HG02642 (cell line): Measurements from ENCODE around the gene SNHG17.
A peak's percentile ranks its signal among the peaks of the same experiment; 100 is the strongest.
"Not testable (repeated sequence)": the region's sequence is repeated elsewhere in the genome, so short reads cannot be mapped to it uniquely, and the experiment has no call there.

Source experiments
- ATAC-seq: cut with Tn5 transposase; IDR thresholded peaks from one replicate; pipeline ENCODE4 v1.9.1; 2021; ENCODE audit warnings: mild to moderate bottlenecking; ENCODE audit not compliant: unreplicated experiment, poor library complexity

The SNHG17 gene

DNA sequence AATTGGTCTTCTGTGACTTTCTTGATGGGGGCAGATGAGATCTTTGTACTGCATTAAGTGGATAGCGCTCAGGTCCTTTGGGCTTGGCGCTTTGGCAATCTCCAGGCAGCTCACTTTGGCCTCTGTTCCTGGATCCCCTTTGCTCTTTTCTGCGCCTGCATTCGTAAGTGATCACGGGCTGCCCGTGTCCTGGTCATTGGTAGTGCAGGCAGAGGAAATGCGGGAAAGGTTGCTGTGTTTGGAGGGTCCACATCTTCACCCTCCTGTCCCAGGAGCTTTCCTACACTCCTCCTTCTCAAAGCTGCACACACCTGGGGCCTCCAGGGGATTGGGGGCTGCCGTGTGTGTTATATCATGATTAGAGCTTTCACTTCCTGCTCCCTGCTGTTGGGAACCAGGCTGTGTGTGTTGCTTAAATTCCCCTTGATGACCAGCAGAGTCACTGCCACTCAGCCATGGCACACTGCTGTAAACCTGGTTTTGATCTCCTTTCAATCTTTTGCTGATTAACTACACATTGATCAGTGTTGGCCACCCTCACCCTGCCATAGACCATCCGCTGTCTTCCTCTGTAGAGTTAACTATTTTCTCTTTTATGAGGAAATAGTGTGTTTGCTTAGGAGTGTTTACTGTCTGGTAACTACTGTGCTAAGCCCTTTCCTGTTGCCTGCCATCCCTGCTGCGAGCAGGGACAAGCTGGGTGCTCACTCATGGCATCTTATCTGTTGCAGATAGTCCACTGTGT, 13.0 kb upstream of the SNHG17 start:
- no peak for ATAC-seq

DNA sequence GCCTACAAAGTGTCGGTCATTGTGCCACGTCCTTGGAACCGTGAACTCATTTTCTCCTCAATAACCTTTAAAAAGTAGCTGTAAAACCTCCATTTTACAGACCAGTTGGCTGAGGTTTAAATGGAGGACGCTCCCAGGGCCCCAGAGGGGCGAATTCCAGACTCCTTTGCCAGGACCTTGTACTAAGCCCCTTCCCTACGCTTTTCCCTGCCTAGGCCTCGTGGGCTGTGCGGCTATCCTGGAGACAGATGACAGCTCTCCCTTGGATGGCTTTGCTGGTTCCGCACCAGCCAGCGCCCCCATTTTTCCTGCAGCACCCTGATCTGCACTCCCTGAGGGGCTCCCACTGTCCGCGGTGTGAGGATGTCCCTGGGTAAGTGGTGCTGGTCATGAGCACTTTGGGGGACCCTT, 12.1 kb upstream of the SNHG17 start:
- ATAC-seq = no peak

DNA sequence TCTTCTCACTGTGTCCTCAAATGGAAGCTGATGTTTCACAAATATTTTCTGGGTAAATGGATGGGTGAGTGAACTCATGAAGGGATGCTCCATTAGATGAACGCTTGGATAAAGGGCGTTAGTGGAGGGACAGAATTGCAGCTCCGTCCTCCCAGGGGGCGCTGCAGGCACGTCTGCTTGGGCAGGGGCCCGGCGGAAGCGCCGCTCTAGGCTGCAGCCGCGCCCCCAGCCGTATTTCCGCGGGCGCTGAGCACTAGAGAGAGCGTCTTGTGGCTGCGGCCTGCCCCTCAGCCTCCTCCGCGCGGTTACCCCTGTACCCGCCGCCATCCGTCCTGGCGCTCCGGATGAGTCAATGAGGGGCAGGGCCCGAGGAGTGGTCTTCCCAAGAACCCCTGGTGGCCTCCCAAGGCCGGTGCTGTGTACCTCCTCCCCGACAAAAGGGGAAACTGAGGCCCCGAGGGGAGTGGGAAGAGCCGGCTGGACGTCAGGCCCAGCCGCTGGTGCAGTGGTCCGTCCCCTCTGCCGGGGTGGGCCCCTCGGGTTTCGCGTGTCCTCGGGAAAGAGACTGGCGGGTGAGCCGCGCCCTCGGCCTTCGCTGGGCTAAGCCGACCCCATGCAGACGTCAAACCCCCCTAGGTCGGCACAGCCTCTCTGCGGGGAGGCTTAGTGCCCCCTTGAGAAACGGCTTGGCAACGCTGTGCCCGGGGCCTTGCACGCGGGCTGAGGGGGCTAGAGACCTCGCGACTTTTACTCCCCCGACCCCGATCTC, 11.5 kb upstream of the SNHG17 start:
- ATAC-seq = peak; percentile 83

DNA sequence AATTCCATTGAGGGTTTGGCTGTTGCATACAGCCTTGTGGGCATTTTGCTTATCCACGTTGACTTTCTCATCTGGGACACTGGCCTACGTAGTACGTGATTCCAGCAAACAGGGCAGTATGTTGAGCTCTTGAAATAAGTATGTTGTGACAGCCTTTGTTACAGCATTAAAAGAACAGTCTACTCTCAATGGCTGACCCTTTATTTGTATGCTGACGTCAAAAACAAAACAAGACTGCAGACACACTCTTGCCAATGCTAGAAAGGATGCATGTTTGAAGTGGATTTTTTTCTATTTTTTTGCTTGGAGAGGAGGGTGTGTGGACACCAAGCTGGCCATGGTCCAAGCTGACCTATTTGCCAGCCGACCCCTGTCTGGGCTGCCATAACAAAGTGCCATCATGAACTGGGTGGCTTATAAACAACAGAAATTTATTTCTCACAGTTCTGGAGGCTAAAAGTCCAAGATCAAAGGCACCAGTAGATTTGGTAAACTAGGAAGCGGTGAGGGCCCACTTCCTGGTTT, 10.8 kb upstream of the SNHG17 start:
- no peak for ATAC-seq

DNA sequence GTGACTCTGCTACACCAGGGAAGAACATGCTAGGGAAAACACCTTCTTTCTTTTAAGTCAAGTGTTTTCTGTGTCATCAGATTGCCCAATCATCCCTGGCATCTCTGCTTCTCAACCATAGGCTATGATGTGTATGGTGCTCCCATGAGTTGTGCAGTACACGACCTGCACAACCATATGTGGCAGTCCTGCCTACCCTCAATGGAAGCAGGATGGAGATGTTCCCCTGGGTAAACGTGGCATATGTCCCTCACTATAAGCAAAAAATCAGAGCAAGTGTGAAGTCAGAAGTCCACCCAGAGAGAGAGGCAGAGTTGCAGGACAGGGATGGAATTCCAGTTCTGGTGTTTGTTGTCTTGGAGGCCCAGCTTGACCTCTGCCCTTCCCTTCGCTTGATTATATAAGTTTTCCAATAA, 10.3 kb upstream of the SNHG17 start:
- no peak for ATAC-seq

DNA sequence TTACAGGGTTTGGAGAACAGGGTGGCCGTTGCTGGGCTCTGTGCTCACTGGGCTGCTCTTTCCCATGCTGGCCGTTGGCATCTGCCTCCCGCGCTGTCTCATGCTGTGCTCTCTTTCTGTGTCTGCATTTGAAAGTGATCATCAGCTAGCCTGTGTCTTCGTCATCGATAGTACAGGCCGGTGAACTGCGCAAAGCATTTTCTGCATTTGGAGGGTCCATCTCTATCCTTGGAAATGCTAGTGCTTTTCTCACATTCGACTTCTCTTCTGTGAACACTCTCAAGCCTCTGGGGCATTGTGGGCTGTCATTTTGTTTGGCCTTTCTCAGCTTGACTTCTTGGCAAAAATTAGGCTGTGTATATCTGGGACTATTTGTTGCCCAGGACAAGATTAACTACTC, 6.8 kb upstream of the SNHG17 start:
- no peak for ATAC-seq

DNA sequence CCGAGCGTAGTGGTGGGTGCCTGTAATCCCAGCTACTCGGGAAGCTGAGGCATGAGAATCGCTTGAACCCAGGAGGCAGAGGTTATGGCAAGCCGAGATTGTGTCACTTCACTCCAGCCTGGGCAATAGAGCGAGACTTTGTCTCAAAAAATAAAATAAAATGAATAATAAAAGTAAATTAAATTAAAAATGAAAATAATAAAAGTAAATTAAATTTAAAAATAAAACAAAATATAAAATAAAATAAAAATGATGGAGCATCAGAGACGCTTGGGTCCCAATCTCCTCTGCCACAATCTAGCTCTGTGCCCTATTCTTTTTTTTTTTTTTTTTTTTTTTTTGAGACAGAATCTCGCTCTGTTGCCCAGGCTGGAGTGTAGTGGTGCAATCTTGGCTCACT, 6.0 kb upstream of the SNHG17 start:
- not testable (repeated sequence) for ATAC-seq

DNA sequence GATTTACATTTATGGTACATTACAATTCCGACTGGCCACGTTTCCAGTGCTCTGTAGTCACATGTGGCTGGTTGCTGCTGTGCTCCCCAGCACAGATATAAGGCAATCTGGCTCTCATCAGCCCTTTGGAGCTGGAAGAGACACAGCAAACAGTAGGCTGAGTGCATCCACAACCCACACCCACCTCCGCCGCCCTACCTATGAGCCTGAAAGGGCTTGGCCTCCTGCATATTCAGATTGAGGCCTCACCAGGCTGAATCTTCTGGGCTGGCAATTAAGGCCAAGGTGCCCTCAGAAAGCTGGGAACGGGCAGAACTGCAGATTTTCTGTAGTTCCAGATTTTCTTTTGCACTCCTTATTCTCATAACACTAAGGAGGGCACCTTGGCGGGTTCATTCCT, 2.7 kb upstream of the SNHG17 start:
- no peak for ATAC-seq

DNA sequence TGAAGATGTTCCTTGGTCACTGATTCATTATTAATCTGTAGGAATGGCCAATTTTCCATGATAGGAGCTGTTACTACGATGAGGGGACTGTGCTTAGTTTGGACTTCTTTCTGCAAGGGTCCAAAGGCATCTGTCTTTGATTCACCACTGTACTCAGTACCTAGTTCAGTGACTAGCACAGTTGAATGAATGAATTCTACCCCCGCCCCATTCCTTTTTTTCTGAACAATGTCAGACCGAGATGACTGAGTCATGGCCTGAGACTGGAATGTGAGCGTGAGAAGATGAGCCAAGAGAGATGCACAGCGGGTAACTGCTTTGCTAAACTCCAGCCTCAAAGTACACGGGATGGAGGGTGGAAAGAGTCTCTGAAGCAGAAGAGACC, 419 bp upstream of the SNHG17 start:
- no peak for ATAC-seq

DNA sequence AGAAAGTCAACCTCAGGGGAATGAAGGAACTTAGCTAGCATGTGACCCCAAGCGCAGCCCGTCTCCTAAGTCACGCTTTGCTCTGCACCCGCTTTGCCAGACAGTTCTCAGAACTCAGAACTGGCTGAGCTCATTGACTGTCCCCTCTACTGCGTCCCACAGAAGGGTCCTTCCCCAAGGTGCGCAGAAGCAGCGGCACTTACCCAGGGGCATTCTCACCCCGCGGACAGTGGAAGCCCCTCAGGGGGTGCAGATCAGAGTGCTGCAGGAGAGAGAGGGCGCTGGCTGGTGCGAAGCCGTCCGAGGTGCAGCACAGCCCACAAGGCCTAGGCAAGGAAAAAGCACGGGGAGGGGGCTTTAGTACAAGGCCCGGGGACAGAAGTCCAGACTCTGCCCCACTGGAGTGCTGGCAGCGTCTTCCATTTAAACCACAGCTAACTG, 807 bp downstream of the SNHG17 start:
- ATAC-seq = peak; percentile 26

DNA sequence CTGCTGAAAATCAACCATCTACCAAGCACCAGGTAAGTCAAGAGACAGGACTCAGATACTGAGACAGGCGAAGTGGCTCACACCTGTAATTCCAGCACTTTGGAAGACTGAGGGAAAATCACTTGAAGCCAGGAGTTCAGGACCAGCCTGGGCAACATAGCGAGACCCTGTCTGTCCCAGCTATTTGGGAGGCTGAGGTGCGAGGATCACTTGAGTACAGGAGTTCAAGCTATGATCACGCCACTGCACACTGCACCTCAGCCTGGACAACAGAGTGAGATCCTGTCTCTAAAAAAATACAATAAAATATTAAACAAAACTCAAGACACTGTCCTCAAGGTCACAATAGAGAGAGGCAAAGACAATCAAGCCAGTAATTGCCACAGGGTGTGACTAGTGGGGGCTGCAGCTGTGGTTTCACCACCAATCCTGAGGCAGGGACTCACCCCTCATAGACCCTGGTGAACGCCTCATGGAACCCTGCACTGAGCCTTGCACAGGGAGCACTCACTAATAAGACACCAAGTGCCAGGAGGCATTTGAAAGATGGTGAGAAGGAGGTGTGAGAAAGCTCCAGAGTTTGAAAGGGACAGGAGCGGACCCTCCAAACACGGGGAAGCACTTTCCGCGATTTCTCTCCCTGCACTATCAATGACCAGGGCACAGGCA, 1.7 kb downstream of the SNHG17 start:
- ATAC-seq = no peak

DNA sequence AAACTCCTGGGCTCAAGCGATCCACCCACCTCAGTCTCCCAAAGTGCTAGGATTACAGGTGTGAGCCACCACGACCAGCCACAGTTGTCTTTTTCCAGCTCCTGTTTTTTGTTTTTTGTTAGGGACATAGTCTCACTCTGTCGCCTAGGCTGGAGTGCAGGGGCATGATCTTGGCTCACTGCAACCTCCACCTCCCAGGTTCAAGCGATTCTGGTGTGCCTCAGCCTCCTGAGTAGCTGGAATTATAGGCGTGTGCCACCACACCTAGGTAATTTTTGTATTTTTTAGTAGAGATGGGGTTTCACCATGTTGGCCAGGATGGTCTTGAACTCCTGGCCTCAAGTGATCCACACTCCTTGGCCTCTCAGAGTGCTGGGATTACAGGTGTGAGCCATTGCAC, 2.3 kb downstream of the SNHG17 start:
- ATAC-seq = not testable (repeated sequence)

DNA sequence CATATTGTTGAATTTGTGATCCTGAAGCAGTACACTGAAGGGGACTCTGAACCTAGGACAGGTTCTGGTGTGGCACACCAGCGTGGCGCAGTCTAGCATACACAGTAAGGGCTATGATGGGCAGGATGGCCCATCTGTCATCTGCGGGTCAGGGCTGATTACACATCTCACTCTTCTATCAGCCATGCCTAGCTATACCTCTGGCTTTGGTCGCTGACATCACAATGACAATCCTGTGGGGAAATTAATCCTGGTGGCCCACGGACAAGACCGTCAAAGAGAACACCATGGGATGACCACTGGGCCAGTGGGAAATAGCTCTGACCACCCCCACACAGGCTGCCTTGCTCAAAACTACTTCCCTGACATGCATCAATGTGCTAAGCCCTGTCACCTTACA, 2.8 kb downstream of the SNHG17 start:
- ATAC-seq = no peak

DNA sequence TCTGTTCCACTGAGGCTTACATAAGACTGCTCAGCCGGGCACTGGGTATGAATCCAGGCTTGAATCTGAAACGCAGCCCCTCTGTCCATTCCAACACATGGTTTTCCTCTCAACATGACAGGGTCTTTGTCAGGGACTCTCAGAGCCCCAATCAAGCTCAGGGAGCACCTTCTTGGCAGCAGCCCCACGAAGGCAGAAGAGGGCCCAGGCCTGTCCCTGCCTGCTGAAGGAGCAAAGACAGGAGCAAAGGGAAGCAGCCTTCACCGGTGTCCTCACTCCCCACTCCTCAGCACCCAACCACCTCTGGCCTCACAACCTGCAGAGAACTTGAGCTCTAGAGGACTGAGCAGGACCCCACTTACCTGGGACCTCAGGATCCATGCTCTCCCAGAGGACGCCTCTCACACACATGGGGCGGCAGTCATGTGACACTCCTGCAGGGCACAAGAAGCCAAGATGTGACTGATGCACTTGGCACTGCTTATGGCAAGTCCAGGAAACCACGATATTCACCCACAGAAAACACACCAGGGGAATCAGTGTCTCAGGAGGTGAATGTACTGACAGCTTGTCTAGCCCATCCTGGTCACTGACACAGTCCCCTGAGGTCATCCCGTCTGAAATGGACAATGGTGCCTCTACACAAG, 4.3 kb downstream of the SNHG17 start:
- no peak for ATAC-seq

DNA sequence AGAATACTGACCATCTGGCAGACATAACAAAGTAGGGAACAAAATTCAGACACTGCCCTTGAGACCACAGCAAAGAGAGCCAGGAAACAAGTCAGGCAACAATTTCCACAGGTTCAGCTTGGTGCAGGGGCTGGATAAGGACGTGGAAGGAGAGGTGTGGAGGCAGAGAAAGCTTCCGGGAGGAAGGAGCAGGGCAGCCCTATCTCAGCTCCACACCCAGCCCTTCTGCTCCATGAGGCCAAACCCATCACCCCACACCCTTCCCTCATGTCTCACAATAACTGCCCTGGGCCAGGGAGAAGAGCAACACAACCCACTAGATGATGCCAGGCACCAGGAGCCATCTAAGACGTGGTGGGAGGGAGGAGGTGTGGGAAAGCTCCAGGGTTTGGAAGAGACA, 5.8 kb downstream of the SNHG17 start:
- no peak for ATAC-seq

DNA sequence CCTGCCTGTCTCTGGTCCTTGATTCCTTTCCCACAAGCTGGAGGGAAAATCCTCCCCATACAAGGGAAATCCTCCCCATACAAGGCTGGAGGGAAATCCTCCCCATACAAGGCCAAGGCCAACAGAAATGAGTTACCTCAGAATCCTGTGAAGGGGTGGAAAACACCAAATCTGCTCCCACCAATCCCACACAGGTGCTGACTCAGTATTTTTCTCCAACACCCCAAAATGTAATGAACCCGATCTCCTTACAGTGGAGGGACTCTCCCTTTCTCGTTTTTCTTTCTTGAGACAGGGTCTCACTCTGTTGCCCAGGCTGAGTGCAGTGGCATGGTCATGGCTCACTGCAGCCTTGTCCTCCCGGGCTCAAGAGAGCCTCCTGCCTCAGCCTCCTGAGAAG, 6.3 kb downstream of the SNHG17 start:
- ATAC-seq = no peak

DNA sequence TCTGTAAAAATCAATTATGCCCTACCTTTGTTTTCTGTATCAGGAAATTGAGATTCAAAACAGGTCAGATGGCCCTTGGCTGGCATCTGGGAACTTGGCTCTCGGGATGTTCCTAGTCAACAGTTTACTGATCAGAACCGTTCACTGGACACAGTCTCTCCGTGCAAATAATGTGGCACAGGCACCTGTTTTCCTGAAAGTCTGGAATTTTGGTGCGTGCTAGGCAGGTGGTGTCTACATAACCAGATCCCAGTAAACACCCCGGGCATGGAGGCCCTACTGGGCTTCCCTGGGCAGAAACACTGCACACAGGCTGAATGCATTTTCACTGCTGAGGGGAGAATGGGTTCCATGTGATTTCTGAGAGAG, 7.5 kb downstream of the SNHG17 start:
- ATAC-seq = no peak

DNA sequence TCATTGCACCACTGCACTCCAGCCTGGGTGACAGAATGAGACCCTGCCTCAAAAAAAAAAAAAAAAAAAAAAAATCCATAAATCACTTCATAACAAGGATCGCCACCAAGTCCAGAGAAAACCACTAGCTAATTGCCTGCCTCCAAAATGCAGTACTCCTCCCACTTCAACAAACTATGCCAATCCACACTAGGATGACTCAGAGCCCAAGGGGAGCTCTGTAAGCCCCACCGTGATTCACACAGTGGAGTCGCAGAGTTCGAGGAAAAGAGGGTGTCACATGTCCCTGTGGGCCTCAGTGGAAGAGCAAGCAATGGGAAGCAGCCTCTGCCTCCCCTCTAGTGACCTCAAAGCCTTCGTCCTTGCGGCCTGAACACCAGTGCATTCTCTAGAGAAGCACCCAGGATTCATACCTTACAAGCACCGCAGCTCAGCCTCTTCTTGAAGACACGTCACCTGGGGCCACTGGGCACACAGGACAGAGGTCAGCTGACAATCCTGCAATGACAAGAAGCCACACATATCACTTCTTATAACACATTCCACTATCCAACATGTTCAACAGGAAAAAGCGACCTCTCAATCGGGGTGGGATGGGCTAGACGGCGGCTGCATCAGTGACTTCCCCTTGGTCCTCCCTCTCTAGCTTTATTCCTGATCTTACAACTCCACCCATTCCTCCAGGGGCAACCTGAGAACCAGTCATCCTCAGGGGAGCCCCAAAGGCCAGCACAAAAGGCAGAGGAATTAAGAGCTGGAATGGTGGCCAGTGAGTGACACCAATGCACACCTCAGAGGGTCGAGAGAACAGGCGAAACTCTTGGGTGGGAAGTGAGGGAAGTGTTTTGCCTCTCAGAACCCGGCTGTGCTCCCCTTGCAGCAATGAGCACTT, 8.9 kb downstream of the SNHG17 start:
- no peak for ATAC-seq

DNA sequence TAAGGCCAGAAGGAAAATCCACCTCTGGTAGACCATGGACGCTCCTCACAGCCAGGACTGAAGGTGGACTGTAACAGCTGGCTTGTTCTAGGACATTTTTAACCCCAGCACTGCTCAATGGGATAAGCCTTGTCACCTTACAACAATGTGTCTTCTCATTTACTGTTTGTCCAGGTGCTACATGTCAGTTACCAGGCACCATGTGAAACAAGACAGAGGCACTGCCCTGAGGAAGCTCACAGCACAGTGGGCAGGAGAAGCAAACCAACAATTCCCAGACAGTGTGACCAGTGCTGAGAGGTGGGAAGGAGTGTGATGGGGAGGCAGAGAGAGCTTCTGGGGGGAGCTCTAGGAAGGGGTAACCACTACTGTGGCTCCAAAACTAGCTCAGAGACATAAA, 10.7 kb downstream of the SNHG17 start:
- ATAC-seq = no peak

DNA sequence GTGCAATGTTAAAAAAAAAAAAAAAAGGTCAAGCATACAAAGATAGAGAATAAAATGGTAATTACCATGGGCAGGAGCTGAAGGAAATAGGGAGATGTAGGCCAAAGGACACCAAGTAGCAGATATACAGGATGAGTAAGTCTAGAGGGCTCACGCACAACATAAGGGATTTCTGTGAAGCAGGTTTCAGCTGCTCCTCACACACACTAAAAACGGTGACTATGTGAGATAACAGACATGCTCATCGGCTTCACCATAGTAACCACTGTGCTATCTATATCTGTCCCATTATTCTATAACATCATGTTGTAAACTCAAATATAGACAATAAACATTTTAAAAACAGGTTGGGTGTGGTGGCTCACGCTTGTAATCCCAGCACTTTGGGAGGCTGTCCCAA, 11.6 kb downstream of the SNHG17 start:
- no peak for ATAC-seq
